ENCODE results near the gene MRPL53.
"Not testable (repeated sequence)": the region's sequence is repeated elsewhere in the genome, so short reads cannot be mapped to it uniquely, and the experiment has no call there.

Gene MRPL53

DNA sequence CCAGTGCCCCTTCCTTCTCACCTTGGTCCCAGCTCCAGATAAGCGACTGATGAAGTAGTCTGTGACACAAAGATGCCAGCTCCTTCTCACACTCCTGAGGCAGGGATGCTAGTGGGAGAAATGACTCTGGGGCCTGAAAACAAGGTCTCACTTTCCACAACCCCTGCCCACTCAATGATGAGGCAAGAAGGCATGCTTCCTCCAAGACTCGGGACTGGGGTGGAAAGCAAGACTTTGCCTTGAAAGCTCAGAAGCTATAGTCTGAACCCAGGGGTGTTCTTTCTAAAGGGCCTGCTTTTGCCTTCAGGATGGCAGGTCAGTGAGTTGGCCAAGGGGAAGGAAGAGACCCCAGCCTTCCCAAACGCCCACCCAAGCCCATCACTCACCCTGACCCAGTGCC is 9.0 kb upstream of the MRPL53 start:
- DNase-seq, result no peak

DNA sequence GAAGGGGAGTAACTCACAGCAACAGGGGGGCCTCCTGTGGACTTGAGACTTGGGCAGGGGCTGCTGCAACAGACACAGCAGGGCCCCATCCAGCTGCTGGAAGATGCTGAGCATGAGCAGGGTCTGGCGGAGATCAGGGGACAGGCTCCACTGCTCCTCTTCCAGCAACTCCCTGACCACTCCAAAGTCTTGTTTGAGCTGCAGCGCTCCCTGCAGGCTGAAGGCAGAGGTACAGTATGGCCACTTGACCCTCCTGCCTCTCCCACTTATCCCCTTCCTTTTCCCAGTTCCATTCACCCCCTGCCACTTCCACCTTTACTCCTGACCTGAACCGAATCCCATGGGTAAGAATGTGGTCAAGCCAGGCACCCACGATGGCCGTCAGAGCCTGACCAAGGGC is 2.4 kb upstream of the MRPL53 start:
- peak; percentile 53 for DNase-seq

DNA sequence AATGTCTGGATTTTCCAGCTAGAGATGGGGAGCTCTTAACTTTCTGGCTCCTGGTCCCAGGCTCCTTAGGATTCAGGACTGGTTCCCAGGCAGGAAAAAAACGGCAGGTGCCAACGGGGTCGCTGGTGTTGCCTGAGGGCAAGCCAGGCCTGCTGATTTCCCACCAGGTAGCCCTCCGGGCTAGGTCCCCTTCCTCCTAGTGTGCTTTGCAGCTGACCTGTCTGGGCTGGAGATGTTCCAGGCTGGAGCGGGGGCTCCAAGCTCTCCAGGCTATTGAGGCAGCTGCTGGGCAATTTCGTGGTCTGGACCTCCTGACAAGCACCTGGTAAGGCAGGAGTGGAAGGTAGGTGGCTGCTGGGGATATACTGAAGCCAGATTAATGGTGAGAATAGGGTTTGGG is 2.0 kb upstream of the MRPL53 start:
- no peak for DNase-seq

DNA sequence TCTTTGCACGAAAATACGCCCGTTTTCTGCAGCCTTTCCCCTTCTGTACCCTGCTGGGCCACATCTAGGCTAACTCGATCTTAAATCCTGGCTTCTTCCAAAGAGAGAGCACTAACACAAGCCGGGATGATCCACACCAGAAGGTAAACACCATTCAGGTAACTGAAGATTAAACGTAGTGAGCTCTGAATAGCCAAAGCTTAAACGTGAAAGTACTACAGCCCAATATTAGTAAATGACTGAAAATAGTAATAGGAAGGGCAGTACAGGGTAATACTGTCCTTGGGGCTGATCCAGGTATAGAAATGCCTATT is 422 bp upstream of the MRPL53 start:
- no peak for DNase-seq

DNA sequence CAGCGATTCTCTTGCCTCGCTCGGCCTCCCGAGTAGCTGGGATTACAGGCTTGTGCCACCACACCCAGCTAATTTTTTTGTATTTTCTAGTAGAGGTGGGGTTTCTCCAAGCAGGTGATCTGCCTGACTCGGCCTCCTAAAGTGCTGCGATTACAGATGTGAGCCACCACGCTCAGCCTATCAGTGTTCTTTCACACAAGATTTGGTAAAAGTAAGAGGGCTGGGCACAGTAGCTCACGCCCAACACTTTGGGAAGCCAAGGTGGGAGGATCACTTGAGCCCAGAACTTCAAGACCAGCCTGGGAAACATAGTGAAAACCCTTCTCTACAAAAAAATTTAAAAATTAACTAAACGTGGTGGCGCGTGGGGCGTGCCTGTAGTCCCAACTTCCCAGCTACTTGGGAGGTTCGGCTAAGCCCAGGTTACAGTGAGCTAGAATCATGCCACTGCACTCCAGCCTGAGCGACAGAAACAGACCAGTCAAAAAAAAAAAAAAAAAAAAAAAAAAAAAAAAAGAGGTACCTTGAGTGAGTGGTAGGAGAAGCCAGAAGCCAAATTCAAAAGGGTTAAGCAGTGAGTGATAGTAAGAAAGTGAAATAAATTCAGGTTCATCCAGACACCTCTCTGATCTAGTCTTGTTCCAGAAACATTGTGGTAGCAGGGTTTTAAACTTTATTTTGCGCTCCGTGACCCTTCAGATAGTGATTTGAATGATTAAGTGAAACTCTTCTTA is 981 bp downstream of the MRPL53 start:
- no peak for DNase-seq

DNA sequence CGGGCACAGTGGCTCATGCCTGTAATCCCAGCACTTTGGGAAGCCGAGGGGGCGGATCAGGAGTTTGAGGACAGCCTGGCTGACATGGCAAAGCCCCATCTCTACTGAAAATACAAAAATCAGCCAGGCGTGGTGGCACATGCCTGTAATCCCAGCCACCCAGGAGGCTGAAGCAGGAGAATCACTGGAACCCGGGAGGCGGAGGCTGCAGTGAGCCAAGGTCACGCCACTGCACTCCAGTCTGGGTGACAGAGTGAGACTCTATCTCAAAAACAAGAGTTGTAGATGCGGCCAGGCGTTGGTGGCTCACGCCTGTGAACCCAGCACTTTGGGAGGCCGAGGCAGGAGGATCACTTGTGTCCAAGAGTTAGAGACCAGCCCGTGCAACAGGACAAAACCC is 1.7 kb downstream of the MRPL53 start:
- DNase-seq, result not testable (repeated sequence)

DNA sequence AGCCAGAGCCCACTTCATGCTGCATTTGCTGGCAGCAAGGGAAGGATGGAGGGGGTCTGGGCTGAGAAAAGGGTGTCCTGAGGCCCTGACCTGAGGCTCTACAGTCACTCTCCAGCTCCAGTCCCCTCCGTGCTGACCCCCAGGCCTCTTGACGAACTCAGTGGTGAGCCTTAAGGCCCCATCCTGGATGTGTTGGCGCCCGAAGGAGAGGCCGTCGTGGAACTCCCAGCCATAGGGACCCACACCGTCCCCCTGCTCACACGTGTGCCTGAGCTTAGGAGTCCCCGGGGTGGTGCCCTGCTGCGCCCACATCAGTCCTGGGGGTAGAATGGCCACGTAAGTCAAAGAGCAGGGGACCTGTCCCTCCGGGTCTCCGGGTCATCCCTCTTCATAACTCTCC is 8.1 kb downstream of the MRPL53 start:
- DNase-seq, result no peak

DNA sequence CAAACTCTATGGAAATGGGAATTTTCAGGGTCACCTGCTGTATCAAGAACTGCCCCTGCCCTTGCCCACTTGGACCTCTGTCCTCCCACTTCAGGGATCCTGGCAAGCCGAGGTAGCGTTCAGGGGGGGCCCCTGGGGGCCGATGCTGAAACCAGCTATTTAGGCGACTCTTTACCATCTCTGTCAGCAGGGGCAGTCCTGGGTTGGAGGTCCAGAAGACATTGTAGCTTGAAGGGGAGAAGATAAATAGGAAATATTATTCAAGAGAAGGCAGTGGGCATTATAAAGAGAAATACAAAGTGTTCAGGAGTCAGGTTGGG is 9.7 kb downstream of the MRPL53 start:
- no peak for DNase-seq

DNA sequence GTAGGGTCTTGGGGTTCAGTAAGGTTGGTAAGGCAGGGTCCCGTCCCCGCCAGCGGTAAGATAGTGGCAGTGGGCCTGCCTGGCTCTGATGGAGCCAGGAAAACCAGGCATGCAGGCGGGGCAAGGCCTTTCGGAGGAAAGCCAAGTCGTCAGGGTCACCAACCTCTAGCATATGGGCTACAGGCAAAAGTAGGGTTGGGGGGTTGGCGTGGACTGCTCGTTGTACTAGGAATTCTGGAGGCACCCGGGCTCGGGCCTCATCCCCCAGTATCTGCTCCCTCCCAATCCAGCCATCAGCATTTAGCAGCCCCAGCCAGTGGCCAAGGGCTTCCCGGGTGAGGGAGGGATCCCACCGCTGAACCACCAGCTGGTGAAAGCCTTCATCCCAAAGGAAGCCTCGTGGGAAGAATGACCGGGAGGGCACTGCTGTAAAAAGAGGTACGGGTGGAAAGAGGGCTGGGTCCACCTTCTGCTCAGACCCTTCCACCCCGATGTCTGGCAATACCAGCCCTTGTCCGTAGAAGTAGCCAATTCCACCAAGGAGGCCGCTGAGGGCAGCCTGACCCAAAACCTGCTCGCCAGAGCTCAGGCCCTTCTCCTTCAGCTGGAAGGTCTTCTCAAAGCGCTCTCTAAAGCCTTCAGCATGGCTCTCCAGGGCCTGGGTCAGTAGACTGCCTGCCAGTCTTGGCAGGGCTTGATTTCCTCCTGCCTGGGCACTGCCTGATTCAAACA is 10.3 kb downstream of the MRPL53 start:
- DNase-seq, result no peak

DNA sequence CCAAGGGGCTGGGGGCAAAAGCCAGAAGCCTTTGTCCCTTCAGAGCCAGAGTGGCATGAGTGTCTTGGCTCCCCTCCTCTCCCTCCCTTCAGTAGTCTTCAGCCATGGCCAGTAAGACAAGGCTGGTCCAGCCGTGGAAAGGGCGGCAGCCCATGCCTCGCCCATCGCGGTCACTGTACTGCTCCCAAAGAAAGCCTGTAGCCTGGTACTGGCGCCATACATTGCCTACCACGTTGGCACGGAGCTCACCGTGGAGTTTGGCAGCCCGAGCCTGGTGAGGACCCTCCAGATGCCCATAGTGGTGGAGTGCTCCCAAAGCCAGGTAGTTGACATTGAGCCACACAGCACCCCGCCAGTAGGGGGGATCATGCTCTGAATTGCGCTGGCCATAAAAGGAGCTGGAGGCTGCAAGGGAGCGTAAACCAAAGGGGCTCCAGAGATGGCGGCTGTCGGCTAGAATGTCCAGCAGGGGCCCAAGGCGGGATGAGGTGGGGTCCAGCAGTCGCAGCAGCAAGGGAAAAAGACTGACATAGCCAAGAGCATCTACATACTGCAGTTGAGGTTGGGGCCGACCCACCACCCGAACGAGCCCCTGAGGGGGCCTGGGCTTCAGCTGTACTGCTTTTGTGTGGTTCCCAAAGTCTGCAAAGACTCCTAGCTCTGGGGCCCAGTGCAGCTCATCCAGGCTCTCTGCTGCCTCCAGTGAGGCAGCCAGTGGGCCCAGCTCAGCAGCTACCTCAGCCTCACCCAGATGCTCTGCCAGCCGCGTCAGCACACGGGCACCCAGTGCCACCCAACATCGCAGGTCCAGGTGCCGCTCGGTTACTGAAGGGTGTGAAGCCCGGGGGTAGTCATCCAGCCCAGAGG is 11.1 kb downstream of the MRPL53 start:
- peak; percentile 63 for DNase-seq

DNA sequence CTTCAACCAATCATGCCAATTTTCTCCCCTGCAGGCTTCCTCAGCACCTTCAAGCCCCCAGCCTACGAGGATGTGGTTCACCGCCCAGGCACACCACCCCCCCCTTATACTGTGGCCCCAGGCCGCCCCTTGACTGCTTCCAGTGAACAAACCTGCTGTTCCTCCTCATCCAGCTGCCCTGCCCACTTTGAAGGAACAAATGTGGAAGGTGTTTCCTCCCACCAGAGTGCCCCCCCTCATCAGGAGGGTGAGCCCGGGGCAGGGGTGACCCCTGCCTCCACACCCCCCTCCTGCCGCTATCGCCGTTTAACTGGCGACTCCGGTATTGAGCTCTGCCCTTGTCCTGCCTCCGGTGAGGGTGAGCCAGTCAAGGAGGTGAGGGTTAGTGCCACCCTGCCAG is 12.3 kb downstream of the MRPL53 start:
- DNase-seq, result not testable (repeated sequence)

DNA sequence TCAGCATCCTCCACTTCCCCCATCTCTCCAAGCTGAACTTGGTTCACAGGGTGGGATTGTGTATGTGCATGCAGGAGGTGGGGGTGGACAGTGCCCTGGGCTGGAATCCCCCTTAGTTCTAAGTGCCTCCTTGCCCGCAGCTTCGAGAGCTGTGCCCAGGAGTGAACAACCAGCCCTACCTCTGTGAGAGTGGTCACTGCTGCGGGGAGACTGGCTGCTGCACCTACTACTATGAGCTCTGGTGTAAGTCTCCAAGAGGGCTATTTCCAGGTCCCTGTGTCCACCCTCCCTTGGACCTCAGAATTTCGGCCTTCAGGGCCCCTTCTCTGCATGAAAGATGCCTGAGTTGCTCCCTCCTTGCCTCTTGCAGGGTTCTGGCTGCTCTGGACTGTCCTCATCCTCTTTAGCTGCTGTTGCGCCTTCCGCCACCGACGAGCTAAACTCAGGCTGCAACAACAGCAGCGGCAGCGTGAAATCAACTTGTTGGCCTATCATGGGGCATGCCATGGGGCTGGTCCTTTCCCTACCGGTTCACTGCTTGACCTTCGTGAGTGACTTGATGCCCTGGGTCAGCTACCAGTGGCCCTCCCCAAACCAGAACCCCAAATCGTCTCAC is 12.9 kb downstream of the MRPL53 start:
- DNase-seq, result not testable (repeated sequence)

DNA sequence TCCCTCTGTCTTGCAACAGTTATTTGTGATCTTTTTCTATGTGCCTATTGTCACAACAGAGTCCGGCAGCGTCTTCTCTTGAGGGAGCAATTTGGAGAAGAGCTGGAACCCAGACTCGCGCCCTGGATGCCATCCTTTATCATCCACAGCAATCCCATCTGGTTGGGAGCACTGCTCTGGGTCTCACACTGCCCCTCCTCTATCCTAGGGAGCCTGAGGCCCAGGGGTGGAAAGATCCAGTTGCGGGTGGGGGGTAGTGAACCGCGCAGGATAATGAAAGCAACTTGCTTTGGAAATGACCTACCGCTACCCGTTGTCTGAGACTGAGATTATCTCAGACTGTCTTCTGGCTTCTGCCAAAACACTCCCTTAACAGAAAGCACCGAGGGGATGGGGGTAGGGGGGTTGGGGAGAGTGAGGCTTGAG is 13.5 kb downstream of the MRPL53 start:
- no peak for DNase-seq

DNA sequence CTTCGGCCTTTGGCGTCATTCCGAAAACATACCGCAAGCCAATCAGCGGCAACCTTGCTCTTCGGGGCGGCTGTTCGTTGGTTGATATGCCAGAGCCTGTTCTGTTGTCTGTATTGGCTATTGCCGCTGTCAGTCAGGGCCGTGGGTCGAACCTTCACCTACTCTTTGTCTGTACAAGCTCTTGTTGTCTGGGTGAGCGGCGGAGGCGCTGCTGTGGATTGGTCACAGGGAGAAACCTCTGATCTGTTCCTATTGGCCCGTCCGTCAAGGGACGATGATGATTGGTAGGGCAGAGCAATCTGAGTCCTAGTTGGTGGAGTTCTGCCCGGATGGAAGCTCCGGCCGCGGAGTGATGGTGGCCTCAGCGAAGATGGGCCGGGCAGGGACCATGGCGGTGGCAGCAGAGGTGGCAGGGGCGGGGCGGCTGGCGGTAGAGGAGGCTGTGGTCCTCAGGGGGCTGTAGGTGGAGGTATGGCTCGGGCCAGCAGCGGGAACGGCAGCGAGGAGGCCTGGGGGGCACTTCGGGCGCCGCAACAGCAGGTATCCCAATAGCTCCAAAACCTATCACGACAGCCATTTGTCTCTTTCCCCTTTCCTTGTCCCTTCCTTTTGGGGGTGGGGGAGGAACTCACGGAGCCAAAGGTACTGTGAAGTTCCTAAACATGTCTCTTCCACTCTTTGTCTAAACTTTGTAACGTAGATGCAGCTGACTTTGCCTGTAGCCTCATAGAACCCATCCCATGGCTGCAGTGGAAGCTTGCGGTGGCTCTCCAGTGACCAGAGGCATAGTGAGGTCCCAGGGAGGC is 14.1 kb downstream of the MRPL53 start, which contains the start of gene WBP1:
Gene WBP1, plus strand, starts transcription at position 307 of the 806 bp plus-strand sequence. Its CDS starts 165 bp downstream, at position 472.
- peak; percentile 100 for DNase-seq

DNA sequence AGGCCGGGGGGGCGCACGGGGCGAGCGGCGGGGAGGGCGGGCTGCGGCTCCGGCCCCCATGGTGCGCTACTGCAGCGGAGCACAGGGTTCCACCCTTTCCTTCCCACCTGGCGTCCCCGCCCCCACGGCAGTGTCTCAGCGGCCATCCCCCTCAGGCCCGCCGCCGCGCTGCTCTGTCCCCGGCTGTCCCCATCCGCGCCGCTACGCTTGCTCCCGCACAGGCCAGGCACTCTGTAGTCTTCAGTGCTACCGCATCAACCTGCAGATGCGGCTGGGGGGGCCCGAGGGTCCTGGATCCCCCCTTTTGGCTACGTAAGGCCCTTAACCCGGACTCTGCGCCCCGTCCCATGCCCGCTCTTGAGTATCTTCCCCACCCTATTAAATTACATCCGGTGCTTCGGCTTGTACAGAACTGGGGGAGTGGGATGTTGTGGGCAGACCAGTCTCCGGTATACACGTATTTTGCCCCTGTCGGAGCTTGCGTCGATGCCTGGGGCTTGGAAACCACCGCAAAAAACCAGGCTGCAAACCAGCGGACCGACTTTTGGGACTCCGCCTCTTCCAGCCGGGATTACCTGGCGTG is 14.8 kb downstream of the MRPL53 start:
- peak; percentile 92 for DNase-seq

DNA sequence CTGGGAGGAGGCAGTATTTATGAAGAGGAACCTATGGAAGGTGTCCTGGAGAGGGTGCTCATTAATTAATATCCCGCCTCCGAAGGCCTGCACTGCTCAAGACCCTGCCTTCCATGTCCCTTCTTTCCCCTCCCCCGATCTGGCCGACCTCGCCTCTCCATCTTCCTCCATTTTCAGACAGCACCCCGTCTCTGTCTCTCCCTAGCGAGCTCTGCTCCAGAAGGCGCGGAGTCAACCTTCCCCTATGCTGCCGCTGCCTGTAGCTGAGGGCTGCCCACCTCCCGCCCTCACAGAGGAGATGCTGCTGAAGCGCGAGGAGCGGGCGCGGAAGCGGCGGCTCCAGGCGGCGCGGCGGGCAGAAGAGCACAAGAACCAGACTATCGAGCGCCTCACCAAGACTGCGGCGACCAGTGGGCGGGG is 15.3 kb downstream of the MRPL53 start:
- no peak for DNase-seq

DNA sequence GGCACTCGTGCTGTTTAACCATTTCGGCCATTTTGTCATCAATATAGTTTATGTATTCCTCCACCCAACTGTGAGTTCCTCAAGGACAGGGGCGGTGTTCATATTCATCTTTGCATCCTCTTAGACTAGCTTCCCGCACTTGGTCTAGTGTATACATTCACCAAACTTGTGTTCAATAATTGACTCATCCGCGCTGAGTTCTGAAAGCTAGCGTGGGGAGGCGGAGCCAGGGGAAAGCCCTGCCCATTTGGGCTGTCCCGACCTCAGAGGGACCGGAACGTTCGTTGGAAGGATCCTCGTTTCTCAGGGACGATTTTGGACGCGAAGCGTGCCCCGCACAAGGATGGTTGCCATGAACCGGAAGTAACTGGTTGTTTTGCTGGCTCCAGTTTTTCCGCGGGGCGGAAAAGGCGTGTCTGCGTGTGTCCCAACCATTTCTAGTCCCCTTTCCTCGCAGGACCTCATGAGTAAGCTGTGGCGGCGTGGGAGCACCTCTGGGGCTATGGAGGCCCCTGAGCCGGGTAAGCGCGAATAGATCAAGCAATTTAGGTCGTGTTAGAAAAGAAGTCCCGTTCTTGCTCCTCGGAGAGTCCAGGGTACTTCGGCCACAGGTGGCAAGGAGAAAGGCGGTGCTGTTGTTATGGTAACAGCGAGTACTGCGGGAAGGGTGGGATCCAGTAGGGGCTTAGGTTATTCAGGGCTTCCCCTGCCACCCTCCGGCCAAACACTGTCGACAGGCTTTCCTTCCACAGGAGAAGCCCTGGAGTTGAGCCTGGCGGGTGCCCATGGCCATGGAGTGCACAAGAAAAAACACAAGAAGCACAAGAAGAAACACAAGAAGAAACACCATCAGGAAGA is 17.6 kb downstream of the MRPL53 start, which contains the start of gene INO80B:
Gene INO80B, plus strand, starts transcription at position 434 of the 858 bp plus-strand sequence. Its CDS starts 30 bp downstream, at position 464.
- peak; percentile 98 for DNase-seq

DNA sequence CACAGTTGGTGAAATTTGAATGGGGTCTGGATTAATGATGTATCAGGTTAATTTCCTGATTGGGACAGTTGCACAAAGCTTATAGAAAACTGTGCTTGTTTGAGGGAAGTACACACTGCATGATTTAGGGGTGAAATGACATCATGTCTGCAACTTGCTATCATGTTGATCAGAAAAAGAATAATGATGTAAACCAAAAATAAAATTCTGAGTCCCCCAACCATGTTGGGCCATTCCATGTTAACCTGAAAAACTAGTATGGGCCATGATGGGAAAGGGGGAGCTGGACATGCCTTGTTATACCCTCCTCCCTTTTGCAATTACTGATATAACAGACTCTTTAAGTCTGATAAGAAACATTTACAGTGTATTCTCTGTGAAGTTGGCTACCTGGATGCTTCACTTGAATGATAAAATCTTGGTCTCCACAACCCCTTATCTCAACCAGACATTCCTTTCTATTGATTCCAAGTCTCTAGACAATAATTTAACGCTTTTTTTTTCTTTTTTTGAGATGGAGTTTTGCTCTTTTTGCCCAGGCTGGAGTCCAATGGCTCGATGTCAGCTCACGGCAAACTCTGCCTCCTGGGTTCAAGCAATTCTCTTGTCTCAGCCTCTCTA is 21.8 kb downstream of the MRPL53 start:
- no peak for DNase-seq

DNA sequence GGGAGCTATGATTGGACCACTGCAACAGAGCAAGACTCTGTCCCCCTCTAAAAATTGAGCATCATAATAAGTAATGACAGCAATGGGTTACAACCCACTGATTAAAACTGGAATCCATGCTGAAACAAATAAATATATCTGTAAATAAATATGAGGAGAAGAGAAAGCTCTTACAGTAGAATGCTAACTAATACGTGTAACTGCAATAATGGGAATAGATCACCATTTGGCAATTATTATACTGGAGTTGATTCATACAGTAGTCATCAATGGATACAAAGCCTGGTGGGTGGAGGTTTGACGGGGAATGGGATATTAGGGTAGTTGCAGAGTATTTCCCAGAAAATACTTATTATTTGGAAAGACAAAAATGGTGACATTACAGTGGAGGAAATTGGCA is 23.7 kb downstream of the MRPL53 start:
- DNase-seq, result no peak

Measured in islet precursor cell (in vitro differentiated cells).